ENCODE measurements around the gene KSR1.

Gene KSR1

GRCh38 chr17:27455236-27455913 lies 873 bp upstream of the KSR1 start:
- TF ChIP-seq CTCF (IDR thresholded peaks at IDR 0.05; ENCODE audit: control insufficient read depth, extremely low read depth, insufficient read depth) = no peak
- no peak for DNase-seq (ENCODE audit: low read depth)
- no peak overlapping the region for H3K4me3 ChIP-seq (ENCODE audit: low read depth, low read length)

GRCh38 chr17:27456681-27457359 lies 572 bp downstream of the KSR1 start:
- DNase-seq (ENCODE audit: low read depth) = no peak
- peak overlapping the region; percentile 53 for H3K4me3 ChIP-seq (ENCODE audit: low read depth, low read length)
- TF ChIP-seq CTCF (IDR thresholded peaks at IDR 0.05; ENCODE audit: control insufficient read depth, extremely low read depth, insufficient read depth) = no peak

- no peak for TF ChIP-seq CTCF (IDR thresholded peaks at IDR 0.05; ENCODE audit: control insufficient read depth, extremely low read depth, insufficient read depth)
- H3K4me3 ChIP-seq (ENCODE audit: low read depth, low read length) = no peak overlapping the region
- DNase-seq (ENCODE audit: low read depth) = no peak
Measured at GRCh38 chr17:27457360-27457715, 1.1 kb downstream of the KSR1 start.

- no peak for TF ChIP-seq CTCF (IDR thresholded peaks at IDR 0.05; ENCODE audit: control insufficient read depth, extremely low read depth, insufficient read depth)
- H3K4me3 ChIP-seq (ENCODE audit: low read depth, low read length) = no peak overlapping the region
- no peak for DNase-seq (ENCODE audit: low read depth)
Measured at GRCh38 chr17:27457731-27458523, 1.7 kb downstream of the KSR1 start.

- TF ChIP-seq CTCF (IDR thresholded peaks at IDR 0.05; ENCODE audit: control insufficient read depth, extremely low read depth, insufficient read depth) = no peak
- no peak overlapping the region for H3K4me3 ChIP-seq (ENCODE audit: low read depth, low read length)
Measured at GRCh38 chr17:27458524-27458908, 2.3 kb downstream of the KSR1 start.

GRCh38 chr17:27459433-27459832 lies 3.2 kb downstream of the KSR1 start:
- DNase-seq (ENCODE audit: low read depth) = no peak
- no peak for TF ChIP-seq CTCF (IDR thresholded peaks at IDR 0.05; ENCODE audit: control insufficient read depth, extremely low read depth, insufficient read depth)
- no peak overlapping the region for H3K4me3 ChIP-seq (ENCODE audit: low read depth, low read length)

More at GRCh38 chr17:27458524-27458908, 2.3 kb downstream of the KSR1 start:
- DNase-seq (ENCODE audit: low read depth) = no peak
